NCI-H128 (cell line): Measurements from ENCODE around the gene FCER1G.
A peak's percentile ranks its signal among the peaks of the same experiment; 100 is the strongest.
"Not testable (repeated sequence)": the region's sequence is repeated elsewhere in the genome, so short reads cannot be mapped to it uniquely, and the experiment has no call there.

ENCODE experiments used
- DNase-seq: peaks from one replicate; lab custom pipeline; 2025; ENCODE audit not compliant: unreplicated experiment; lab: John Stamatoyannopoulos, UW

FCER1G gene

GRCh38 chr1:161227196-161227871 lies 12.2 kb downstream of the FCER1G start:
- DNase-seq, result peak; percentile 68

GRCh38 chr1:161228032-161228431 lies 12.9 kb downstream of the FCER1G start:
- DNase-seq, result no peak

GRCh38 chr1:161229896-161230295 lies 14.8 kb downstream of the FCER1G start:
- DNase-seq, result no peak

GRCh38 chr1:161230762-161231161 lies 15.7 kb downstream of the FCER1G start:
- DNase-seq, result no peak

- no peak for DNase-seq
These were observed 18.0 kb downstream of the FCER1G start for GRCh38 chr1:161233102-161233501.

GRCh38 chr1:161235957-161236775 lies 21.1 kb downstream of the FCER1G start:
- no peak for DNase-seq

- DNase-seq, result no peak
These were observed 23.0 kb downstream of the FCER1G start, which contains the start of gene NR1I3 for GRCh38 chr1:161238039-161238473. Gene NR1I3 (minus strand): TSS chr1:161238203. CDS start chr1:161236565, 1,638 bp downstream.

GRCh38 chr1:161241682-161242081 lies 26.6 kb downstream of the FCER1G start:
- DNase-seq, result no peak

- no peak for DNase-seq
These were observed 27.2 kb downstream of the FCER1G start for GRCh38 chr1:161242313-161242712.

GRCh38 chr1:161244888-161245287 lies 29.8 kb downstream of the FCER1G start:
- no peak for DNase-seq

- DNase-seq, result not testable (repeated sequence)
These were observed 35.0 kb downstream of the FCER1G start for GRCh38 chr1:161250100-161250499.

GRCh38 chr1:161250829-161251228 lies 35.7 kb downstream of the FCER1G start:
- no peak for DNase-seq

GRCh38 chr1:161251579-161251978 lies 36.5 kb downstream of the FCER1G start:
- DNase-seq, result no peak

GRCh38 chr1:161255302-161255701 lies 40.2 kb downstream of the FCER1G start:
- not testable (repeated sequence) for DNase-seq

- DNase-seq, result not testable (repeated sequence)
These were observed 40.9 kb downstream of the FCER1G start for GRCh38 chr1:161255955-161256520.

GRCh38 chr1:161257109-161257508 lies 42.0 kb downstream of the FCER1G start:
- DNase-seq, result not testable (repeated sequence)

- DNase-seq, result peak; percentile 20
These were observed 43.6 kb downstream of the FCER1G start, which contains the start of gene PCP4L1 for GRCh38 chr1:161258439-161259344. Gene PCP4L1 (plus strand): TSS chr1:161258745. CDS start chr1:161258975, 230 bp downstream.

GRCh38 chr1:161259345-161259702 lies 44.2 kb downstream of the FCER1G start:
- no peak for DNase-seq

- DNase-seq, result no peak
These were observed 44.7 kb downstream of the FCER1G start for GRCh38 chr1:161259765-161260164.

GRCh38 chr1:161260376-161261260 lies 45.5 kb downstream of the FCER1G start:
- DNase-seq, result no peak
